ENCODE results near the gene CTNND2. TPM values are rescaled to one million over a fixed set of nuclear protein-coding genes. Genes with fewer than 3 reads are reported as not detected.

Gene CTNND2
- total RNA-seq, 1 donor from 2014 or later, result 18.4 TPM

- Histone ChIP-seq H3K9me3 (replicated peaks) (no peaks in the 10 kb centered on the region), H3K4me3 (no peak overlapping the region), H3K36me3 (no peaks in the 10 kb centered on the region), H3K27me3 (ENCODE audit: low read depth) (no peaks in the 10 kb centered on the region), H3K4me1 (no peaks in the 10 kb centered on the region), H3K27ac (replicated peaks) (no peak overlapping the region)
- DNase-seq, result no peak
- TF ChIP-seq, protein P1, sequence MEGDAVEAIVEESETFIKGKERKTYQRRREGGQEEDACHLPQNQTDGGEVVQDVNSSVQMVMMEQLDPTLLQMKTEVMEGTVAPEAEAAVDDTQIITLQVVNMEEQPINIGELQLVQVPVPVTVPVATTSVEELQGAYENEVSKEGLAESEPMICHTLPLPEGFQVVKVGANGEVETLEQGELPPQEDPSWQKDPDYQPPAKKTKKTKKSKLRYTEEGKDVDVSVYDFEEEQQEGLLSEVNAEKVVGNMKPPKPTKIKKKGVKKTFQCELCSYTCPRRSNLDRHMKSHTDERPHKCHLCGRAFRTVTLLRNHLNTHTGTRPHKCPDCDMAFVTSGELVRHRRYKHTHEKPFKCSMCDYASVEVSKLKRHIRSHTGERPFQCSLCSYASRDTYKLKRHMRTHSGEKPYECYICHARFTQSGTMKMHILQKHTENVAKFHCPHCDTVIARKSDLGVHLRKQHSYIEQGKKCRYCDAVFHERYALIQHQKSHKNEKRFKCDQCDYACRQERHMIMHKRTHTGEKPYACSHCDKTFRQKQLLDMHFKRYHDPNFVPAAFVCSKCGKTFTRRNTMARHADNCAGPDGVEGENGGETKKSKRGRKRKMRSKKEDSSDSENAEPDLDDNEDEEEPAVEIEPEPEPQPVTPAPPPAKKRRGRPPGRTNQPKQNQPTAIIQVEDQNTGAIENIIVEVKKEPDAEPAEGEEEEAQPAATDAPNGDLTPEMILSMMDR (IDR thresholded peaks at IDR 0.05; ENCODE audit: borderline replicate concordance), result no peak
- intact Hi-C loops (cut with micrococcal nuclease), result no loop called here
Measured at GRCh38 chr5:11560915-11561697, 343.1 kb downstream of the CTNND2 start.

DNA sequence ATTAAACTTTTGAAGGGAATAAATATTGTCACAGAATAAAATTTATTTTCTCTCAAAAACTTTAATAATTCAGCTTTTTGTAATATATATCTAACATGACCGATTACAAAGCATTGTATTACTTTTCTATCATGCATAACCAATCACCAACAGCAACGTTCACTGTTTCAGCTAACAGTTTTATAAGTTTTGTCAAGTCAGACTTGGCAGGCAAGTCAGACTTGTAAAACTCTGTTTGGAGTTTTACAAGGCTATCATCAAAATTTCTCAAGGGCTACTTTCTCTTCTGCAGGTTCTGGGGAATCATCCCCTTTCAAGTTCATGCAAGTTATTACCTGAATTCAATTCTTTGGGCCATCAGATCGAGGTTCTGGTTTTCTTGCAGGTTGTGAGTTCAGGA is 347.2 kb downstream of the CTNND2 start:
- Histone ChIP-seq H3K4me1 (no peaks in the 10 kb centered on the region), H3K27me3 (ENCODE audit: low read depth) (no peaks in the 10 kb centered on the region), H3K4me3 (no peak overlapping the region), H3K9me3 (replicated peaks) (no peaks in the 10 kb centered on the region), H3K36me3 (no peaks in the 10 kb centered on the region), H3K27ac (replicated peaks) (no peak overlapping the region)
- TF ChIP-seq, protein P1 (IDR thresholded peaks at IDR 0.05; ENCODE audit: borderline replicate concordance), result no peak
- no peak for DNase-seq
- intact Hi-C loops (cut with micrococcal nuclease), result no loop called here

GRCh38 chr5:11555171-11555570 is 349.1 kb downstream of the CTNND2 start:
- H3K36me3 ChIP-seq, result no peaks in the 10 kb centered on the region
- no peaks in the 10 kb centered on the region for H3K4me1 ChIP-seq
- no peaks in the 10 kb centered on the region for H3K27me3 ChIP-seq (ENCODE audit: low read depth)
- intact Hi-C loops (cut with micrococcal nuclease), result no loop called here
- no peak overlapping the region for H3K27ac ChIP-seq (replicated peaks)
- DNase-seq, result no peak
- H3K4me3 ChIP-seq, result no peak overlapping the region
- H3K9me3 ChIP-seq (replicated peaks), result no peaks in the 10 kb centered on the region
- TF ChIP-seq, protein P1 (IDR thresholded peaks at IDR 0.05; ENCODE audit: borderline replicate concordance), result no peak

DNA sequence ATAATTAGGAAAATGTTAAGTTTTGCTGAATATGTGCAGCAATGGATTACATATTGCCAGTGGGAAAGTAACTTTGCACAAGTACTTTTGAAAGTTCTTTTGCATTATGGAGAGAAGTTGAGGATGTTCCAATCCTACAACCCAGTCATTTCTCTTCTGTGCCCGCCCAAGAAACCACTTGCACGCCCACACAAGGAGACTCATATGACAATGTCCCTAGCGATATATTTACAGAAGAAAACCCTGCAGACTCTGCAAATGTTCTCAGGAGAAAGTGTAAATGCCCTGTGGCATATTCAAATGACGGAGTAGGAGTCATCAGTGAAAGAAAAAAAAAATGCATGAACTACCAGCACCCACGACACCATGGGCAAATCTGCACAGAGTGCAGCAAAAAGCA is 356.5 kb downstream of the CTNND2 start:
- no peaks in the 10 kb centered on the region for H3K27me3 ChIP-seq (ENCODE audit: low read depth)
- H3K4me1 ChIP-seq, result no peaks in the 10 kb centered on the region
- H3K4me3 ChIP-seq, result no peak overlapping the region
- no peak for DNase-seq
- no peaks in the 10 kb centered on the region for H3K9me3 ChIP-seq (replicated peaks)
- H3K36me3 ChIP-seq, result no peaks in the 10 kb centered on the region
- no peak overlapping the region for H3K27ac ChIP-seq (replicated peaks)
- intact Hi-C loops (cut with micrococcal nuclease), result no loop called here
- TF ChIP-seq, protein P1 (IDR thresholded peaks at IDR 0.05; ENCODE audit: borderline replicate concordance), result no peak

DNA sequence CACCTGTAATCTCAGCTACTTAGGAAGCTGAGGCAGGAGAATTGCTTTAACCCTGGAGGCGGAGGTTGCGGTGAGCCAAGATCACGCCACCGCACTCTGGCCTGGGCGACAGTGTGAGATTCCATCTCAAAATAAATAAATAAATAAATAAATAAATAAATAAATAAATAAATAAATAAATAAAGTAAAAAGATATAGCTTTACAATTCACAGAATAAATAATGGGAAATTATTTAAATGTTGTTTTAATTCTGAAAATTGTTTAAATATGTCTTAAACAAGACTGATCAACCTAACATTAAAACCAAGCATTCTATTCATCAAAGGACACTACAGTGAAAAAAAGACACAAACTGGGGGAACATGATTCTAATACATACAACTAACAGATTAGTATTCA is 357.1 kb downstream of the CTNND2 start:
- Histone ChIP-seq H3K4me1 (no peaks in the 10 kb centered on the region), H3K4me3 (no peak overlapping the region), H3K27ac (replicated peaks) (no peak overlapping the region), H3K9me3 (replicated peaks) (no peaks in the 10 kb centered on the region), H3K36me3 (no peaks in the 10 kb centered on the region), H3K27me3 (ENCODE audit: low read depth) (no peaks in the 10 kb centered on the region)
- no peak for DNase-seq
- TF ChIP-seq, protein P1 (IDR thresholded peaks at IDR 0.05; ENCODE audit: borderline replicate concordance), result no peak
- intact Hi-C loops (cut with micrococcal nuclease), result no loop called here
